ENCODE measurements around the gene OPCML. TPM values are rescaled to one million over a fixed set of nuclear protein-coding genes. Genes with fewer than 3 reads are reported as not detected.

The OPCML gene
- total and polyA plus RNA-seq, 2 experiments from 2014 or later, result 0.21 to 0.51 TPM

GRCh38 chr11:133173810-133174412, 358.4 kb downstream of the OPCML start:
- TF ChIP-seq, protein P1, sequence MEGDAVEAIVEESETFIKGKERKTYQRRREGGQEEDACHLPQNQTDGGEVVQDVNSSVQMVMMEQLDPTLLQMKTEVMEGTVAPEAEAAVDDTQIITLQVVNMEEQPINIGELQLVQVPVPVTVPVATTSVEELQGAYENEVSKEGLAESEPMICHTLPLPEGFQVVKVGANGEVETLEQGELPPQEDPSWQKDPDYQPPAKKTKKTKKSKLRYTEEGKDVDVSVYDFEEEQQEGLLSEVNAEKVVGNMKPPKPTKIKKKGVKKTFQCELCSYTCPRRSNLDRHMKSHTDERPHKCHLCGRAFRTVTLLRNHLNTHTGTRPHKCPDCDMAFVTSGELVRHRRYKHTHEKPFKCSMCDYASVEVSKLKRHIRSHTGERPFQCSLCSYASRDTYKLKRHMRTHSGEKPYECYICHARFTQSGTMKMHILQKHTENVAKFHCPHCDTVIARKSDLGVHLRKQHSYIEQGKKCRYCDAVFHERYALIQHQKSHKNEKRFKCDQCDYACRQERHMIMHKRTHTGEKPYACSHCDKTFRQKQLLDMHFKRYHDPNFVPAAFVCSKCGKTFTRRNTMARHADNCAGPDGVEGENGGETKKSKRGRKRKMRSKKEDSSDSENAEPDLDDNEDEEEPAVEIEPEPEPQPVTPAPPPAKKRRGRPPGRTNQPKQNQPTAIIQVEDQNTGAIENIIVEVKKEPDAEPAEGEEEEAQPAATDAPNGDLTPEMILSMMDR (IDR thresholded peaks at IDR 0.05; ENCODE audit: low read depth, low read length), result no peak
- Histone ChIP-seq H3K27me3 (no peaks in the 10 kb centered on the region), H3K4me3 (no peak overlapping the region), H3K4me1 (ENCODE audit: low read depth) (no peaks in the 10 kb centered on the region), H3K36me3 (no peaks in the 10 kb centered on the region), H3K27ac (no peak overlapping the region), H3K9me3 (ENCODE audit: low read depth) (no peaks in the 10 kb centered on the region)
- no peak for DNase-seq (ENCODE audit: low read depth in 1 of 2, low spot score in 1 of 2)

GRCh38 chr11:133172349-133172748, 360.0 kb downstream of the OPCML start:
- TF ChIP-seq, protein P1 (IDR thresholded peaks at IDR 0.05; ENCODE audit: low read depth, low read length), result no peak
- Histone ChIP-seq H3K9me3 (ENCODE audit: low read depth) (no peaks in the 10 kb centered on the region), H3K4me1 (ENCODE audit: low read depth) (no peaks in the 10 kb centered on the region), H3K27ac (no peak overlapping the region), H3K4me3 (no peak overlapping the region), H3K27me3 (no peaks in the 10 kb centered on the region), H3K36me3 (no peaks in the 10 kb centered on the region)
- no peak for DNase-seq (ENCODE audit: low read depth in 1 of 2, low spot score in 1 of 2)

DNA sequence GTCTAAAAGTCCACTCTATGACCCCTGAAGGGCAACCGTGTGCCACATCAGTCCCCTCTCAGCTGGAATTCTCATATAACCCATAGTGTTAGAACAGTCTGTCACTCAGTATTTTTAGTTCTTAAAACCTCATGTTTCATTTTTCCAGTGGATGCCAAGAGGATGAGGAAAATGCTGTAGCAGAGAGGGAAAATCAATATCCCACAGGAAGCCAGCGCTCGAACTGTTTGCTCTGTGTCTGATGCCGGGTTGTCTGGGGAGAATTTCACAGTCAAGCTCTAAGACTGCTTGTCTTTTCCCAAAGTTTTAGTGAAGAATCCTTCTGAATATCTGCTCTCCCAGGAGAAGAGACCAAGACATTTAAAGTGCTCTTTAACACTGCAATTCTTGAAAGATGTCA, 360.9 kb downstream of the OPCML start:
- Histone ChIP-seq H3K4me1 (ENCODE audit: low read depth) (no peaks in the 10 kb centered on the region), H3K9me3 (ENCODE audit: low read depth) (no peaks in the 10 kb centered on the region), H3K4me3 (no peak overlapping the region), H3K36me3 (no peaks in the 10 kb centered on the region), H3K27ac (no peak overlapping the region), H3K27me3 (no peaks in the 10 kb centered on the region)
- no peak for DNase-seq (ENCODE audit: low read depth in 1 of 2, low spot score in 1 of 2)
- TF ChIP-seq, protein P1 (IDR thresholded peaks at IDR 0.05; ENCODE audit: low read depth, low read length), result no peak

DNA sequence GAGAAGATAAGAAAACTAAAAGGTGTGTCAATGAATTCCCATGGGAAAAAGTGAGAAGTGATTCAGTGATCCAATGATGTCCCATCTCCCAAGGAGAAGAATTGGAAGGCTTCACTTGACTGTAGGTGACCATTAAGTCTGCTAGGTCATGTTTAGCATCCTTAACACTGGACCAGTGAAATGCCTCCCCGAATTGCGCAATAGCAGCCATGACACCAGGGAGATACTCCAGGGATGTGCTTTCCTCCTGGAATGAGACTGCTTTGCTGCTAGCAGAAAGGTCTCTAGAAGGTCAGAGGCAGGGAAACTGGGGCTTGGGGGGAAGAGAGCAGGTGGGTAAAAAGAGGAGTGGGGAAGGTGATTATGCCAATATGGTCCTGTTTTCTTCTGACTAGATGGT, 364.3 kb downstream of the OPCML start:
- Histone ChIP-seq H3K9me3 (ENCODE audit: low read depth) (no peaks in the 10 kb centered on the region), H3K36me3 (no peaks in the 10 kb centered on the region), H3K27me3 (no peaks in the 10 kb centered on the region), H3K27ac (no peak overlapping the region), H3K4me1 (ENCODE audit: low read depth) (no peaks in the 10 kb centered on the region), H3K4me3 (no peak overlapping the region)
- TF ChIP-seq, protein P1 (IDR thresholded peaks at IDR 0.05; ENCODE audit: low read depth, low read length), result no peak
- DNase-seq (ENCODE audit: low read depth in 1 of 2, low spot score in 1 of 2), result no peak

DNA sequence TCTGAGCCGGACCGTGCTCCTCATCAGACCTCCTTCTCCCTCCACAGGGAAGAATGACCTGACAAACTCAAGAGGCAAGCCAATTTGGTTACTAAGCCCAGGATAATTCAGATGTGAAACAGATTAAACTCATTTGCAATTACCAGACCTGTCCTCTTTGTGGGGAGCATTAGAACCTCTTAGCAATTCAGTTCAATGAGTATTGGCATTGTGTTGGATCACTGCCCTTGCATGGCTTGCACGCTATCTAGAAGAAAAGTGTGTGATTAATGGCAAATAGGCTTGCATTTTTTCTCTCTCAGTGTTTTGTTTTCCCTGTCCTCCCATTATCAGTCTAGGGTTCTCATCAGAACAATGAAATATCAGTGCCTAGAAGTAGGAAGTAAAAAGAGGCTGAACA, 365.6 kb downstream of the OPCML start:
- Histone ChIP-seq H3K4me1 (ENCODE audit: low read depth) (no peaks in the 10 kb centered on the region), H3K9me3 (ENCODE audit: low read depth) (no peaks in the 10 kb centered on the region), H3K4me3 (no peak overlapping the region), H3K27me3 (no peaks in the 10 kb centered on the region), H3K27ac (no peak overlapping the region), H3K36me3 (no peaks in the 10 kb centered on the region)
- DNase-seq (ENCODE audit: low read depth in 1 of 2, low spot score in 1 of 2), result no peak
- TF ChIP-seq, protein P1 (IDR thresholded peaks at IDR 0.05; ENCODE audit: low read depth, low read length), result no peak

Measured in cardiac muscle cell (in vitro differentiated cells and primary cell).